WTC11 (cell line): ENCODE data around the gene FHOD1. TPM values are rescaled to one million over a fixed set of nuclear protein-coding genes. Genes with fewer than 3 reads are reported as not detected.

Source experiments
- ATAC-seq: fragments of 200-7000 bp; cut with Tn5 transposase; 2 replicates; pipeline ENCODE4 v1.10.0; 2021; ENCODE audit warnings: mild to moderate bottlenecking, moderate library complexity
- CTCF ChIA-PET: fragments of 300-600 bp; sonication (Branson Sonifier 250); formaldehyde crosslinking; loops from one replicate; lab custom pipeline; 2021; ENCODE audit warnings: antibody characterized with exemption; lab: Charles Lee
- POLR2A ChIA-PET: fragments of 350-600 bp; sonication (Branson Sonifier 250); formaldehyde crosslinking; loops from one replicate; lab custom pipeline; 2021; ENCODE audit warnings: antibody characterized with exemption; lab: Charles Lee
- DNase-seq: peaks from one replicate; pipeline ENCODE4 v3.0.0; 2021; ENCODE audit warnings: low spot score
- H3K27ac Mint-ChIP-seq: 2 replicates; pipeline ENCODE4 v1.8.0; 2021; ENCODE audit warnings: mixed read lengths
- H3K27me3 Mint-ChIP-seq: 2 replicates; pipeline ENCODE4 v1.8.0; 2021; ENCODE audit warnings: low read depth, mild to moderate bottlenecking, moderate library complexity, mixed read lengths
- H3K36me3 Mint-ChIP-seq: 2 replicates; pipeline ENCODE4 v1.8.0; 2021; ENCODE audit warnings: mixed read lengths
- H3K4me1 Mint-ChIP-seq: 2 replicates; pipeline ENCODE4 v1.8.0; 2022; ENCODE audit warnings: mixed read lengths
- H3K4me3 Mint-ChIP-seq: 2 replicates; pipeline ENCODE4 v1.8.0; 2021; ENCODE audit warnings: mild to moderate bottlenecking, moderate library complexity, mixed read lengths
- H3K9me3 Mint-ChIP-seq: 2 replicates; pipeline ENCODE4 v1.8.0; 2021; ENCODE audit warnings: mixed read lengths
- ATF6 ChIP-seq: sonication (generic); formaldehyde crosslinking; IDR thresholded peaks from 2 replicates; pipeline ENCODE4 v1.8.1; 2023; ENCODE audit warnings: mild to moderate bottlenecking, missing genetic modification reagents
- CBFB ChIP-seq: sonication (generic); formaldehyde crosslinking; IDR thresholded peaks from 2 replicates; pipeline ENCODE4 v1.8.1; 2022; ENCODE audit warnings: mild to moderate bottlenecking, low read depth, missing genetic modification reagents
- CDX4 ChIP-seq: fragments of 250-450 bp; sonication (Bioruptor Pico); IDR thresholded peaks from 2 replicates; pipeline ENCODE4 v1.9.0; 2021; ENCODE audit warnings: moderate library complexity, mild to moderate bottlenecking, inconsistent platforms, borderline replicate concordance
- E2F5 ChIP-seq: sonication (generic); formaldehyde crosslinking; IDR thresholded peaks from 2 replicates; pipeline ENCODE4 v1.8.1; 2022; ENCODE audit warnings: mild to moderate bottlenecking, moderate library complexity, missing genetic modification reagents
- ELF4 ChIP-seq: sonication (generic); formaldehyde crosslinking; IDR thresholded peaks from 2 replicates; pipeline ENCODE4 v1.8.1; 2022; ENCODE audit warnings: low read depth, mild to moderate bottlenecking, moderate library complexity, missing genetic modification reagents
- HMGXB4 ChIP-seq: sonication (generic); formaldehyde crosslinking; IDR thresholded peaks from 2 replicates; pipeline ENCODE4 v1.8.1; 2023; ENCODE audit warnings: mild to moderate bottlenecking, moderate library complexity, missing genetic modification reagents
- JUN ChIP-seq: sonication (generic); formaldehyde crosslinking; IDR thresholded peaks from 2 replicates; pipeline ENCODE4 v1.8.0; 2023; ENCODE audit warnings: mild to moderate bottlenecking, missing genetic modification reagents
- KAT7 ChIP-seq: sonication (generic); formaldehyde crosslinking; IDR thresholded peaks from 2 replicates; pipeline ENCODE4 v1.8.1; 2023; ENCODE audit warnings: missing genetic modification reagents, mild to moderate bottlenecking, borderline replicate concordance
- MLX ChIP-seq: sonication (generic); formaldehyde crosslinking; IDR thresholded peaks from 2 replicates; pipeline ENCODE4 v1.8.1; 2023; ENCODE audit warnings: mild to moderate bottlenecking, missing genetic modification reagents, moderate library complexity
- PREB ChIP-seq: sonication (generic); formaldehyde crosslinking; IDR thresholded peaks from 2 replicates; pipeline ENCODE4 v1.8.1; 2022; ENCODE audit warnings: mild to moderate bottlenecking, missing genetic modification reagents, moderate library complexity, borderline replicate concordance
- RELA ChIP-seq: sonication (generic); formaldehyde crosslinking; IDR thresholded peaks from 2 replicates; pipeline ENCODE4 v1.8.1; 2022; ENCODE audit warnings: missing genetic modification reagents, mild to moderate bottlenecking, borderline replicate concordance
- ZMAT4 ChIP-seq: fragments of 250-450 bp; sonication (Bioruptor Pico); IDR thresholded peaks from 2 replicates; pipeline ENCODE4 v1.9.0; 2021; ENCODE audit warnings: mild to moderate bottlenecking
- ZNF138 ChIP-seq: sonication (generic); formaldehyde crosslinking; conservative IDR thresholded peaks from 2 replicates; pipeline ENCODE4 v1.8.1; 2022; ENCODE audit warnings: mild to moderate bottlenecking, moderate library complexity, missing genetic modification reagents
- ZNF232 ChIP-seq: sonication (generic); formaldehyde crosslinking; IDR thresholded peaks from 2 replicates; pipeline ENCODE4 v1.8.0; 2022; ENCODE audit warnings: mild to moderate bottlenecking, missing genetic modification reagents
- ZNF281 ChIP-seq: sonication (generic); formaldehyde crosslinking; IDR thresholded peaks from 2 replicates; pipeline ENCODE4 v1.8.0; 2023; ENCODE audit warnings: mild to moderate bottlenecking, missing genetic modification reagents
- ZNF396 ChIP-seq: fragments of 250-450 bp; sonication (Bioruptor Pico); IDR thresholded peaks from 2 replicates; pipeline ENCODE4 v1.8.0; 2021; ENCODE audit warnings: mild to moderate bottlenecking, moderate library complexity, borderline replicate concordance
- ZNF512 ChIP-seq: sonication (generic); formaldehyde crosslinking; IDR thresholded peaks from 2 replicates; pipeline ENCODE4 v1.8.1; 2022; ENCODE audit warnings: missing genetic modification reagents, borderline replicate concordance
- ZNF671 ChIP-seq: fragments of 250-450 bp; sonication (Bioruptor Pico); IDR thresholded peaks from 2 replicates; pipeline ENCODE4 v1.8.0; 2021; ENCODE audit warnings: mild to moderate bottlenecking
- total RNA-seq: library from RNA; stranded (reverse); gene quantifications from 3 replicates; pipeline ENCODE4 v1.2.3, GENCODE V29; 2021

FHOD1 gene
- total RNA-seq, 1 experiment from 2014 or later, result 81.3 TPM

- TF ChIP-seq ZNF281 (CRISPR knock-in tag), result no peak
- no peak for TF ChIP-seq HMGXB4 (CRISPR knock-in tag)
- TF ChIP-seq CDX4 (CRISPR knock-in tag), result no peak
- TF ChIP-seq ZNF512 (CRISPR knock-in tag), result no peak
- no peak for TF ChIP-seq JUN (CRISPR knock-in tag)
- TF ChIP-seq ZNF232 (CRISPR knock-in tag), result no peak
- no peak for TF ChIP-seq RELA
- TF ChIP-seq ZNF396 (CRISPR knock-in tag), result no peak
- TF ChIP-seq ZMAT4 (CRISPR knock-in tag), result no peak
These were observed 34.5 kb downstream of the FHOD1 start (continued) for GRCh38 chr16:67212766-67213165.

GRCh38 chr16:67211674-67212073 lies 35.6 kb downstream of the FHOD1 start:
- CTCF ChIA-PET, result interaction anchor here (1.0 to 9.1 kb wide), 3 partner anchors 13 to 73 kb away, joined by 3 to 65 read pairs (median 5); partner anchors contain the start of gene ELMO3
- ATAC-seq, result no peak
- no peak for TF ChIP-seq ZNF671
- TF ChIP-seq PREB, result no peak
- TF ChIP-seq MLX (CRISPR knock-in tag), result no peak
- TF ChIP-seq E2F5 (CRISPR knock-in tag), result no peak
- no peak for TF ChIP-seq ATF6 (CRISPR knock-in tag)
- TF ChIP-seq KAT7 (CRISPR knock-in tag), result no peak
- TF ChIP-seq ZNF512 (CRISPR knock-in tag), result no peak
- no peak for TF ChIP-seq ZNF138 (CRISPR knock-in tag)
- TF ChIP-seq ELF4, result no peak
- TF ChIP-seq CBFB (CRISPR knock-in tag), result no peak
- no peak for TF ChIP-seq ZMAT4 (CRISPR knock-in tag)

More at GRCh38 chr16:67211674-67212073, 35.6 kb downstream of the FHOD1 start:
- POLR2A ChIA-PET, result no interaction called here
- no peak overlapping the region for H3K27ac Mint-ChIP-seq
- no peaks in the 10 kb centered on the region for H3K4me1 Mint-ChIP-seq
- no peaks in the 10 kb centered on the region for H3K9me3 Mint-ChIP-seq
- no peak overlapping the region for H3K4me3 Mint-ChIP-seq
- DNase-seq, result no peak
- peaks cover 27% of the 10 kb centered on the region for H3K27me3 Mint-ChIP-seq
- H3K36me3 Mint-ChIP-seq, result no peaks in the 10 kb centered on the region
